ENCODE data around the gene UNC5CL. TPM values are rescaled to one million over a fixed set of nuclear protein-coding genes. Genes with fewer than 3 reads are reported as not detected.

Gene UNC5CL
- total and polyA plus RNA-seq, 2 of the 4 experiments (the other 2 are of a cell fraction): not detected

DNA sequence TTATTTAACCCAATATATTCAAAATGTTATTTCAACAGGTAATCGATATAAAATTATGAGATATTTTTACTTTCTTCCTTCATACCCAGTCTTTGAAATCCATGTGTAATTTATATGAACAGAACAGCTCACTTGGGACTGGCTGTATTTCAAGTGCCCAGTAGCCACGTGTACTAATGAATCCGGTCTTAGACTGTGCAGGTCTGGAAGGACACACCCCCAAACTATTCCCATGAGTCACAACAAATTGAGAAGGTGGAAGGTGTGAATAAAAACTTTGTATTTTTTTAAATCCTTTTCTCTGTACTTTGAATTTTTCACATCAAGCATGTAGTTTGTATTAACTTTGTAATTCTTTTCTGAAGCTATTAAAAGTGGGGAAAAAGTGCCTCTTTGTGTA lies 2.8 kb downstream of the UNC5CL start:
- intact Hi-C loops (cut with micrococcal nuclease): no loop called here
- ATAC-seq (ENCODE audit: low read depth): no peak

More for the DNA sequence above, 2.8 kb downstream of the UNC5CL start:
- H2BK120ac ChIP-seq (ENCODE audit: low read depth, low read length): no peak overlapping the region
- H3K4me3 ChIP-seq (ENCODE audit: insufficient read depth, low read depth, low read length): no peak overlapping the region
- H3K18ac ChIP-seq (ENCODE audit: low read depth, low read length): no peak overlapping the region
- no peak overlapping the region for H2BK15ac ChIP-seq (ENCODE audit: low read depth, low read length)
- H4K8ac ChIP-seq (ENCODE audit: low read depth in 2 of 2, low read length in 2 of 2): no peak overlapping the region
- H4K5ac ChIP-seq (ENCODE audit: low read depth, low read length): no peak overlapping the region
- TF ChIP-seq SMC3 (IDR thresholded peaks at IDR 0.05; ENCODE audit: low read depth, low read length) (no peak), RCOR1 (IDR thresholded peaks at IDR 0.05; ENCODE audit: insufficient replicate concordance, low read length) (no peak), NFE2L2 (IDR thresholded peaks at IDR 0.05; ENCODE audit: low read depth, low read length) (no peak), CEBPB (IDR thresholded peaks at IDR 0.05; ENCODE audit: low read depth, low read length) (no peak), POLR2A (IDR thresholded peaks at IDR 0.05; ENCODE audit: low read depth, low read length) (no peak), RAD21 (IDR thresholded peaks at IDR 0.05; ENCODE audit: low read length) (no peak), MXI1 (IDR thresholded peaks at IDR 0.05; ENCODE audit: borderline replicate concordance, low read depth, low read length) (no peak), MAFK (IDR thresholded peaks at IDR 0.05; ENCODE audit: low read depth, low read length) (no peak), BHLHE40 (IDR thresholded peaks at IDR 0.05; ENCODE audit: low read depth, low read length) (no peak), FOS (IDR thresholded peaks at IDR 0.05; ENCODE audit: low read depth, low read length) (no peak), RFX5 (IDR thresholded peaks at IDR 0.05; ENCODE audit: low read depth, low read length) (no peak)
- TF ChIP-seq, protein P1, sequence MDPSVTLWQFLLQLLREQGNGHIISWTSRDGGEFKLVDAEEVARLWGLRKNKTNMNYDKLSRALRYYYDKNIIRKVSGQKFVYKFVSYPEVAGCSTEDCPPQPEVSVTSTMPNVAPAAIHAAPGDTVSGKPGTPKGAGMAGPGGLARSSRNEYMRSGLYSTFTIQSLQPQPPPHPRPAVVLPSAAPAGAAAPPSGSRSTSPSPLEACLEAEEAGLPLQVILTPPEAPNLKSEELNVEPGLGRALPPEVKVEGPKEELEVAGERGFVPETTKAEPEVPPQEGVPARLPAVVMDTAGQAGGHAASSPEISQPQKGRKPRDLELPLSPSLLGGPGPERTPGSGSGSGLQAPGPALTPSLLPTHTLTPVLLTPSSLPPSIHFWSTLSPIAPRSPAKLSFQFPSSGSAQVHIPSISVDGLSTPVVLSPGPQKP (IDR thresholded peaks at IDR 0.05; ENCODE audit: borderline replicate concordance, low read depth, low read length): no peak
- TF ChIP-seq, protein P2, sequence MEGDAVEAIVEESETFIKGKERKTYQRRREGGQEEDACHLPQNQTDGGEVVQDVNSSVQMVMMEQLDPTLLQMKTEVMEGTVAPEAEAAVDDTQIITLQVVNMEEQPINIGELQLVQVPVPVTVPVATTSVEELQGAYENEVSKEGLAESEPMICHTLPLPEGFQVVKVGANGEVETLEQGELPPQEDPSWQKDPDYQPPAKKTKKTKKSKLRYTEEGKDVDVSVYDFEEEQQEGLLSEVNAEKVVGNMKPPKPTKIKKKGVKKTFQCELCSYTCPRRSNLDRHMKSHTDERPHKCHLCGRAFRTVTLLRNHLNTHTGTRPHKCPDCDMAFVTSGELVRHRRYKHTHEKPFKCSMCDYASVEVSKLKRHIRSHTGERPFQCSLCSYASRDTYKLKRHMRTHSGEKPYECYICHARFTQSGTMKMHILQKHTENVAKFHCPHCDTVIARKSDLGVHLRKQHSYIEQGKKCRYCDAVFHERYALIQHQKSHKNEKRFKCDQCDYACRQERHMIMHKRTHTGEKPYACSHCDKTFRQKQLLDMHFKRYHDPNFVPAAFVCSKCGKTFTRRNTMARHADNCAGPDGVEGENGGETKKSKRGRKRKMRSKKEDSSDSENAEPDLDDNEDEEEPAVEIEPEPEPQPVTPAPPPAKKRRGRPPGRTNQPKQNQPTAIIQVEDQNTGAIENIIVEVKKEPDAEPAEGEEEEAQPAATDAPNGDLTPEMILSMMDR (conservative IDR thresholded peaks at IDR 0.05; ENCODE audit: low read depth, low read length): no peak
- H3K36me3 ChIP-seq (ENCODE audit: control insufficient read depth, insufficient read depth, low read length): no peaks in the 10 kb centered on the region
- H3K56ac ChIP-seq (ENCODE audit: extremely low read depth, insufficient read depth, low read length): no peak overlapping the region
- H4K91ac ChIP-seq (ENCODE audit: insufficient read depth, low read depth, low read length): no peak overlapping the region
- no peak overlapping the region for H3K9ac ChIP-seq (ENCODE audit: low read depth, low read length)
- in situ Hi-C loops (cut with MboI; ENCODE audit: low sequenced_read_pairs): loop anchor here (25.0 kb wide), 2 partner anchors 1049 to 1674 kb away; no protein-coding TSS in a partner anchor
- no peaks in the 10 kb centered on the region for H4K20me1 ChIP-seq (ENCODE audit: insufficient read depth, low read length)
- H2AK5ac ChIP-seq (ENCODE audit: low read depth, low read length): no peak overlapping the region
- dilution Hi-C loops (cut with HindIII; ENCODE audit: low sequenced_read_pairs, unreplicated experiment): no loop called here
- H2BK20ac ChIP-seq (ENCODE audit: low read depth, low read length): no peak overlapping the region
- H3K4me1 ChIP-seq (ENCODE audit: control insufficient read depth, insufficient read depth, low read length): no peaks in the 10 kb centered on the region
- H2BK5ac ChIP-seq (ENCODE audit: low read depth, low read length, poor library complexity, severe bottlenecking): no peak overlapping the region
- no peak for DNase-seq
- H3K9me1 ChIP-seq (ENCODE audit: insufficient read depth, low read length): no peaks in the 10 kb centered on the region
- H3K4me2 ChIP-seq (ENCODE audit: low read depth, low read length): no peak overlapping the region
- H3K27ac ChIP-seq (ENCODE audit: insufficient read depth, low read length): no peak overlapping the region
- POLR2A ChIA-PET (ENCODE audit: unreplicated experiment): no interaction called here
- CTCF ChIA-PET: no interaction called here
- H3K9me3 ChIP-seq (ENCODE audit: control insufficient read depth, insufficient read depth, low read length): no peaks in the 10 kb centered on the region
- peaks cover 18% of the 10 kb centered on the region for H3K27me3 ChIP-seq (ENCODE audit: control insufficient read depth, insufficient read depth, low read length)
- H3K4ac ChIP-seq (ENCODE audit: low read depth, low read length): no peak overlapping the region
- no peak overlapping the region for H3K14ac ChIP-seq (replicated peaks; ENCODE audit: low read depth, low read length)
- H2AK9ac ChIP-seq (replicated peaks; ENCODE audit: low read depth, low read length, poor library complexity): no peak overlapping the region
- no TSS peak for BruUV-seq (replicated peaks)
- H3K23ac ChIP-seq (ENCODE audit: low read depth, low read length): no peak overlapping the region
- no peaks in the 10 kb centered on the region for H3K79me1 ChIP-seq (ENCODE audit: low read depth in 1 of 2, low read length in 2 of 2)
- WGBS, 2 experiments (ENCODE audit: extremely low coverage in 2 of 2, insufficient read length in 1 of 2): no CpG with 5 or more reads among the region's 3 CpGs
- H2AFZ ChIP-seq (replicated peaks; ENCODE audit: low read length, poor library complexity): no peak overlapping the region

Measured in IMR-90 (cell line).